Coronary artery (tissue), 2 donors: ENCODE results near the gene TMEM41B.
A peak's percentile ranks its signal among the peaks of the same experiment; 100 is the strongest.

Experiments
- DNase-seq: peaks from one replicate; pipeline ENCODE4 v3.0.0-alpha.2; 2017; ENCODE audit warnings: low spot score
- H3K27ac ChIP-seq, 2 donors: fragments of 200-600 bp; sonication (generic); one replicate each; pipeline ENCODE4 v1.5.1; 2016 to 2019
- H3K4me3 ChIP-seq: fragments of 200-600 bp; sonication (generic); 2 replicates; pipeline ENCODE4 v1.5.1; 2016; ENCODE audit warnings: mild to moderate bottlenecking, moderate library complexity
- CTCF ChIP-seq: fragments of 200-600 bp; sonication (generic); IDR thresholded peaks from one replicate; pipeline ENCODE4 v1.5.1; 2019; ENCODE audit warnings: antibody characterized with exemption

The TMEM41B gene

GRCh38 chr11:9316334-9316733, 1.9 kb upstream of the TMEM41B start:
- no peak overlapping the region for H3K27ac ChIP-seq
- TF ChIP-seq CTCF, result no peak
- no peak overlapping the region for H3K4me3 ChIP-seq

GRCh38 chr11:9315078-9315688, 790 bp upstream of the TMEM41B start:
- no peak for DNase-seq
- H3K27ac ChIP-seq, result peak overlapping the region; percentile 81 to 82
- H3K4me3 ChIP-seq, result peak overlapping the region; percentile 94
- TF ChIP-seq CTCF, result no peak

More at GRCh38 chr11:9316334-9316733, 1.9 kb upstream of the TMEM41B start:
- DNase-seq, result no peak

- peak overlapping the region; percentile 94 for H3K4me3 ChIP-seq
- DNase-seq, result no peak
- peak overlapping the region; percentile 81 to 82 for H3K27ac ChIP-seq
- no peak for TF ChIP-seq CTCF
These were observed 624 bp downstream of the TMEM41B start for GRCh38 chr11:9313648-9314290.

- no peak for TF ChIP-seq CTCF
- no peak overlapping the region for H3K27ac ChIP-seq
- no peak for DNase-seq
- H3K4me3 ChIP-seq, result no peak overlapping the region
These were observed 3.8 kb downstream of the TMEM41B start for GRCh38 chr11:9310485-9311090.

- Histone ChIP-seq H3K27ac (no peak overlapping the region), H3K4me3 (no peak overlapping the region)
- DNase-seq, result no peak
- TF ChIP-seq CTCF, result no peak
These were observed 10.2 kb downstream of the TMEM41B start for GRCh38 chr11:9304178-9304577.

- TF ChIP-seq CTCF, result no peak
- DNase-seq, result no peak
- H3K4me3 ChIP-seq, result no peak overlapping the region
- no peak overlapping the region for H3K27ac ChIP-seq
These were observed 11.9 kb downstream of the TMEM41B start for GRCh38 chr11:9302448-9302847.

- Histone ChIP-seq H3K4me3 (no peak overlapping the region), H3K27ac (no peak overlapping the region)
- TF ChIP-seq CTCF, result no peak
- no peak for DNase-seq
These were observed 12.7 kb downstream of the TMEM41B start for GRCh38 chr11:9301720-9302119.
